Measurements from ENCODE around the gene RALGAPA2. TPM values are rescaled to one million over a fixed set of nuclear protein-coding genes. Genes with fewer than 3 reads are reported as not detected.

Gene RALGAPA2
- total RNA-seq, 4 donors from 2014 or later = 25.9 to 48.9 (median 38.6) TPM

DNA sequence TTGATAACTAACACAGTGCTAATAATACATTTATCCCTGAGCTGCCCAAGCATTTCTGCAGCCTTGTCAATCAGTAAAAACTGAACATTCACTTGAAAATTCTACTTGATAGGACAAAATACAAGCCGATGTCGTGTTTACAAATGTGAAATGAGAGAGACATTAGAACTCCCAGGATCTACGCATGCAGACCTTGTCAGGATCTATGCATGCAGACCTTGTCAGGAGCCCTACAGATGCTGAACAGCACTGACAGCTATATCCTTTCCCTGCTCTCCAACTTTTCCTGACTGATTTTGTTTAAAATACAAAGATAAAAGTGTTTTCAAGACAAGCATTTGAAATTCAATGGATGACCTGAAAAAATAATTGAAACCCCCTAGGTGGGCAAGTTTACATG is 315.6 kb downstream of the RALGAPA2 start:
- intact Hi-C loops (cut with DNase I; ENCODE audit: low total_unique reads) = no loop called here
- no peaks in the 10 kb centered on the region for H3K4me1 ChIP-seq

DNA sequence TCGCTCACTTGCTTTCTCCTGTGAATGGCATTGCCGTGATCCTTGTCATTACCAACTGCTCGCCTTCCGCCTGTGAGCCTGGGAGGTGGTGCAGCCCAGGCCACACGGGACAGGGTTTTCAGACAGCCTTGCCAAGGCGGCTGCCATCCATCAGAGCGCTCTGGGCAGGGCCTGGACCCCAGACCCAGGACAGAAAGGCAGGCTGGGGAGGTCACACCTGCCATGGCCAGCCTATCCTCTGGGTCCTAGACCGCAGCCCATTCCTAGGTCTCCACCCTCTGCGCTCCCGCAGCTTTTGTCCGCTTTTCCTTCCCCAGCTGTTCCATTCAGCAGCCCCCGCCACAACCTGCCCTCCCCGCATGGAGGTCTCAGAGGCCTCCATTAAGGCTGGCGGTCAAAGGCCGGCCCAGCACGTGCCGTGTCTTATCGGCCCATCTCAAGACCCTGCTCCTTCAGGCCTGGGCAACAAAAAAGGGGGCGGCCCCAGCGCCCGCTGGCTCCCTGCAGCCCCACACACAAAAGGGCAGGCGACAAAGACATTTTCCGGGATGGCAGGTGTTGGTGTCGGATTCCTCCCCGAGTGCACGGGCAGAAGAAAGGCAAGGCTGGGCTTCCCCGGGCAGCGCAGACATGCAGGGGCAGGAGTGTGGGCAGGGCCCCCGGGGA is 316.4 kb downstream of the RALGAPA2 start:
- H3K4me3 ChIP-seq = no peak overlapping the region
- H3K36me3 ChIP-seq = no peaks in the 10 kb centered on the region
- TF ChIP-seq, protein P1, sequence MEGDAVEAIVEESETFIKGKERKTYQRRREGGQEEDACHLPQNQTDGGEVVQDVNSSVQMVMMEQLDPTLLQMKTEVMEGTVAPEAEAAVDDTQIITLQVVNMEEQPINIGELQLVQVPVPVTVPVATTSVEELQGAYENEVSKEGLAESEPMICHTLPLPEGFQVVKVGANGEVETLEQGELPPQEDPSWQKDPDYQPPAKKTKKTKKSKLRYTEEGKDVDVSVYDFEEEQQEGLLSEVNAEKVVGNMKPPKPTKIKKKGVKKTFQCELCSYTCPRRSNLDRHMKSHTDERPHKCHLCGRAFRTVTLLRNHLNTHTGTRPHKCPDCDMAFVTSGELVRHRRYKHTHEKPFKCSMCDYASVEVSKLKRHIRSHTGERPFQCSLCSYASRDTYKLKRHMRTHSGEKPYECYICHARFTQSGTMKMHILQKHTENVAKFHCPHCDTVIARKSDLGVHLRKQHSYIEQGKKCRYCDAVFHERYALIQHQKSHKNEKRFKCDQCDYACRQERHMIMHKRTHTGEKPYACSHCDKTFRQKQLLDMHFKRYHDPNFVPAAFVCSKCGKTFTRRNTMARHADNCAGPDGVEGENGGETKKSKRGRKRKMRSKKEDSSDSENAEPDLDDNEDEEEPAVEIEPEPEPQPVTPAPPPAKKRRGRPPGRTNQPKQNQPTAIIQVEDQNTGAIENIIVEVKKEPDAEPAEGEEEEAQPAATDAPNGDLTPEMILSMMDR (IDR thresholded peaks at IDR 0.05) = no peak
- TF ChIP-seq POLR2A (IDR thresholded peaks at IDR 0.05) = no peak
- H3K27me3 ChIP-seq = no peaks in the 10 kb centered on the region
- no peaks in the 10 kb centered on the region for H3K9me3 ChIP-seq
- intact Hi-C loops (cut with DNase I; ENCODE audit: low total_unique reads) = no loop called here
- H3K27ac ChIP-seq = no peak overlapping the region
- no peak for DNase-seq
- no peaks in the 10 kb centered on the region for H3K4me1 ChIP-seq

More for the DNA sequence above, 315.6 kb downstream of the RALGAPA2 start:
- TF ChIP-seq, protein P1 (IDR thresholded peaks at IDR 0.05) = no peak
- TF ChIP-seq POLR2A (IDR thresholded peaks at IDR 0.05) = no peak
- H3K9me3 ChIP-seq = no peaks in the 10 kb centered on the region
- no peak overlapping the region for H3K4me3 ChIP-seq
- DNase-seq = no peak
- H3K36me3 ChIP-seq = no peaks in the 10 kb centered on the region
- H3K27ac ChIP-seq = no peak overlapping the region
- no peaks in the 10 kb centered on the region for H3K27me3 ChIP-seq

DNA sequence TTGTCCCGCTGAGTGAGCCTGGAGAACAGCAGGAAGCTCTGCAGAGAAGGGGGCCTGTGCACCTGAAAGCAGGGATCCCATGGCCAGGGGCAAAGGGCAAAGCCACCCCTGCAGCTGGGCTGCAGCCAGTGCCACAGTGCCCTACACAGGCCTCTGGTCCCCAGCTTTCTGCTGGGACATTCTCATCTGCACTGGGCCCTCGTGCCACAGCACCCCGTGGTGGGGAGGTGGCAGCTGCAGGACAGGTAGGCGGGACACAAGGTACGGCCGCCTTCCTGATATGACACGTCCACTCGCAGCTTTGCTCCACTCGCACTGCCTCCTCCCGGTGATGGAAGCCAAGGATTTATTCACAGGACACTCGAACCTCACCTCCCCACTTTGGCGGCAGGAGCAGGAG is 317.4 kb downstream of the RALGAPA2 start:
- DNase-seq = no peak
- TF ChIP-seq, protein P1 (IDR thresholded peaks at IDR 0.05) = no peak
- TF ChIP-seq POLR2A (IDR thresholded peaks at IDR 0.05) = no peak
- no peak overlapping the region for H3K4me3 ChIP-seq
- H3K4me1 ChIP-seq = no peaks in the 10 kb centered on the region
- H3K36me3 ChIP-seq = no peaks in the 10 kb centered on the region
- intact Hi-C loops (cut with DNase I; ENCODE audit: low total_unique reads) = no loop called here
- H3K9me3 ChIP-seq = no peaks in the 10 kb centered on the region
- H3K27ac ChIP-seq = no peak overlapping the region
- no peaks in the 10 kb centered on the region for H3K27me3 ChIP-seq

DNA sequence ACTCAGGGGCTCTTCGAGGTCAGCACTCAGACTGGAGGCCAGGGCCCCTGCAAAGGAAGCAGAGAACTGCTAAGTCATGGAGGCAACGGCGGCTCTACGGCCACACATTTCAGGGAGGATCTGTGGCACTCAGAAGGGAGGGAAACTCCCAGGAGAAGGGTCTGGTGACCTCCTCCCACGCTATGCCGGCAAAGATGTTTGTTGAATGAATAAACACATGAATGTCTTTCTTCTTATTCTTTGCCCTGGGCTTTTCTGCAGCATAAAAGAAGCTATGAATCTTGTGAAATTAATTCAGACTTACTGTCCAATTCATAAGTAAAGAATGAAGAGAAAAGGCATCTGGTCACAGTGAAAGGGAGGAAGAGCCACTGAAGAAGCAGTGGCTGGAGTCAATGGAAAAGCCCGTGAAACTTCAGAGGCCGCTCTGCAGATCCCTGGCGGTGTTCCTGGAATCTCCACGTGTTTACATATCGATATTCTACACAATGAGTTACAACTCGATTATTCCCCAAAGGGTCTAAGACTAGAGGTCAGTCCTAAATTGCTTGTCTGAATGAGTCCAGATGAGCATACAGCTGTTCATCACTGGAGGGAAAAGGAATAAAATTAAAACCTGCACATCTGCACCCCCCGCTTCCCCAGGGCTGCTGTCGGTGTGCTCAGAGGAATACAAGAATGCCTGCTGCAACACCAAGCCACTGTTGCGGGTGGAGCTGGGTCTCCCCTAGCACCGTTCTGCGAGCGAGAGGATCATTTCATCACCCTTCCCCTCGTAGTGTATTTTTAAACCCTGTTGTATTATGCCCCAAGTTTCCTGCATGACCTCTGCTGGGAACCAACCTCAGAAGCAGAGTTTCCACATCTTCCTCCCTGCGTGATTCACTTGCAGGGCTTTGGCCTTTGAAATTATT is 319.0 kb downstream of the RALGAPA2 start:
- H3K9me3 ChIP-seq = no peaks in the 10 kb centered on the region
- DNase-seq = no peak
- no peaks in the 10 kb centered on the region for H3K4me1 ChIP-seq
- no peak overlapping the region for H3K4me3 ChIP-seq
- TF ChIP-seq, protein P1 (IDR thresholded peaks at IDR 0.05) = no peak
- no peak for TF ChIP-seq POLR2A (IDR thresholded peaks at IDR 0.05)
- H3K27me3 ChIP-seq = no peaks in the 10 kb centered on the region
- no peak overlapping the region for H3K27ac ChIP-seq
- no peaks in the 10 kb centered on the region for H3K36me3 ChIP-seq
- intact Hi-C loops (cut with DNase I; ENCODE audit: low total_unique reads) = no loop called here

DNA sequence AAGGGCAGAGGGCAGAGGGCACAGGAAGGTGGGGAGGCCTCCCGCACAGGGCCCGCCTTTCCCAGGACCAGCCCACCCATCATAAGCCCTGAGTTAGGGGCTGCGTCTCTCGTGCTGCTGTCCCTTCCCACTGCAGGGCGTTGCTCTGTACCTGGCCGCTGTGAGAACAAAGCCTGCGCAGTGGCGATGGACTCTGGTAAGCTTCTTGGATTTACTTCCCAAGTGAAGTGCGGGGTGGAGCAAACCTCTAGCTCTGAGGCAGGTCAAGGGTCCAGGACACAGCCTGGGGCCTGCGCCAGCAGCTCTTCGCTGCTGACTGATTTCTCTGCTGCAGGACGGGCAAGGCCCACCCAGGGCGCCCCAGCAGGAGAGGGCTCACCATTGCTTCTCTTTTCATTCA is 320.7 kb downstream of the RALGAPA2 start:
- no peak for TF ChIP-seq POLR2A (IDR thresholded peaks at IDR 0.05)
- TF ChIP-seq, protein P1 (IDR thresholded peaks at IDR 0.05) = no peak
- Histone ChIP-seq H3K27me3 (no peaks in the 10 kb centered on the region), H3K36me3 (no peaks in the 10 kb centered on the region), H3K27ac (no peak overlapping the region), H3K4me1 (no peaks in the 10 kb centered on the region), H3K4me3 (no peak overlapping the region), H3K9me3 (no peaks in the 10 kb centered on the region)
- no peak for DNase-seq
- intact Hi-C loops (cut with DNase I; ENCODE audit: low total_unique reads) = no loop called here
